Kidney (tissue), 14 donors: ENCODE measurements around the gene SCN4B. TPM values are rescaled to one million over a fixed set of nuclear protein-coding genes. Genes with fewer than 3 reads are reported as not detected.

ENCODE experiments used
- DNase-seq, 5 donors: peaks; one replicate each; pipeline ENCODE4 v3.0.0-alpha.2; 2013 to 2020
- FAIRE-seq: peaks from 2 replicates; lab custom pipeline; 2012; peaks lifted over from hg19 to GRCh38; lab: Jason Lieb, UNC
- H3K27ac ChIP-seq, 2 donors: one replicate each; pipeline ENCODE4 v1.7.0; 2013; ENCODE audit warnings: low read depth in 2 of 2, low read length in 2 of 2, inconsistent platforms in 1 of 2
- H3K27me3 ChIP-seq: one replicate; pipeline ENCODE4 v1.7.1; 2013; ENCODE audit warnings: low read length, inconsistent platforms; ENCODE audit not compliant: control insufficient read depth, insufficient read depth
- H3K36me3 ChIP-seq, 3 donors: one replicate each; pipeline versions ENCODE4 v1.7.0 to v1.7.1; 2013; ENCODE audit warnings: low read length in 3 of 3, control low read depth in 1 of 3, inconsistent platforms in 1 of 3; ENCODE audit not compliant: insufficient read depth in 3 of 3, control insufficient read depth in 2 of 3
- H3K4me1 ChIP-seq, 3 donors: one replicate each; pipeline versions ENCODE4 v1.7.0 to v1.7.1; 2013; ENCODE audit warnings: low read length in 3 of 3, inconsistent platforms in 1 of 3, low read depth in 1 of 3; ENCODE audit not compliant: control insufficient read depth in 2 of 3, insufficient read depth in 2 of 3
- H3K4me3 ChIP-seq, 3 donors: one replicate each; pipeline versions ENCODE4 v1.7.0 to v1.8.1; 2013; ENCODE audit warnings: low read length in 3 of 3, control low read depth in 1 of 3, inconsistent platforms in 1 of 3
- H3K9ac ChIP-seq, 3 donors: one replicate each; pipeline versions ENCODE4 v1.7.0 to v1.7.1; 2013; ENCODE audit warnings: low read length in 3 of 3, control low read depth in 1 of 3, inconsistent platforms in 1 of 3
- H3K9me3 ChIP-seq, 3 donors: one replicate each; pipeline versions ENCODE4 v1.7.0 to v1.7.1; 2013; ENCODE audit warnings: low read length in 3 of 3, control low read depth in 1 of 3, inconsistent platforms in 1 of 3; ENCODE audit not compliant: control insufficient read depth in 2 of 3, insufficient read depth in 1 of 3
- CTCF ChIP-seq: IDR thresholded peaks from 3 replicates; pipeline ENCODE4 v1.5.1; 2012; ENCODE audit warnings: mild to moderate bottlenecking, moderate library complexity, borderline replicate concordance; ENCODE audit not compliant: insufficient read depth; ENCODE audit errors: extremely low read depth
- intact Hi-C: fragments of 100-400 bp; cut with DNase I; formaldehyde crosslinking; loops from one replicate; pipeline ENCODE4 v1.11.1; 2022
- polyA plus RNA-seq: library from polyadenylated mRNA; stranded (reverse); fragments of 350-450 nt; fragmentation: Illumina TruSeq; extraction: RNeasy Lipid Tissue Mini Kit (QIAGEN cat#74804); gene quantifications from one replicate; pipeline ENCODE4 v1.2.3, GENCODE V29; 2014; ENCODE audit warnings: low read depth, low replicate concordance; ENCODE audit not compliant: insufficient read depth
- total RNA-seq: library from RNA; stranded (reverse); fragmentation: NEBNext Ultra II Directional; extraction: Animal tissue kit (Norgen Biotek cat#: 25700); gene quantifications from one replicate; pipeline ENCODE4 v1.2.1, GENCODE V29; 2021
- donor health status: control.
- donor health status: control.
- donor health status: control.
- donor health status: control.
- donor health status: control.
- donor health status: DM: yes; HTN: yes; CAD: no.
- donor health status: Normal renal cell carcinoma (clear cell type).

The SCN4B gene
- total and polyA plus RNA-seq, 2 donors from 2014 or later, result 1.4 to 3.5 TPM

- DNase-seq (no peak), FAIRE-seq (no peak)
- intact Hi-C loops, result no loop called here
- Histone ChIP-seq H3K9ac (no peak overlapping the region), H3K4me3 (no peak overlapping the region), H3K4me1 (no peaks in the 10 kb centered on the region), H3K36me3 (no peaks in the 10 kb centered on the region), H3K9me3 (no peaks in the 10 kb centered on the region), H3K27ac (no peak overlapping the region), H3K27me3 (no peaks in the 10 kb centered on the region)
- TF ChIP-seq CTCF, result no peak
Observed at GRCh38 chr11:118170882-118171268, 18.3 kb upstream of the SCN4B start.

GRCh38 chr11:118170231-118170630 lies 17.6 kb upstream of the SCN4B start:
- Histone ChIP-seq H3K9ac (no peak overlapping the region), H3K27me3 (no peaks in the 10 kb centered on the region), H3K9me3 (no peaks in the 10 kb centered on the region), H3K4me1 (no peaks in the 10 kb centered on the region), H3K36me3 (no peaks in the 10 kb centered on the region), H3K27ac (no peak overlapping the region), H3K4me3 (no peak overlapping the region)
- no peak for TF ChIP-seq CTCF
- DNase-seq (no peak), FAIRE-seq (no peak)
- intact Hi-C loops, result no loop called here

- FAIRE-seq (no peak), DNase-seq (peak in 1 of 5 donors; percentile 42)
- intact Hi-C loops, result no loop called here
- H3K36me3 ChIP-seq, result no peaks in the 10 kb centered on the region
- no peak overlapping the region for H3K4me3 ChIP-seq
- no peaks in the 10 kb centered on the region for H3K4me1 ChIP-seq
- H3K27ac ChIP-seq, result no peak overlapping the region
- H3K9ac ChIP-seq, result no peak overlapping the region
- no peaks in the 10 kb centered on the region for H3K9me3 ChIP-seq
- H3K27me3 ChIP-seq, result no peaks in the 10 kb centered on the region
- no peak for TF ChIP-seq CTCF
Observed at GRCh38 chr11:118169300-118170140, 16.9 kb upstream of the SCN4B start.
